Tibial nerve (tissue), 4 donors: ENCODE data around the gene VMAC.

Source experiments
- EP300 ChIP-seq, 2 donors: sonication (generic); formaldehyde crosslinking; IDR thresholded peaks; one replicate each; pipeline ENCODE4 v1.6.1; 2017; ENCODE audit warnings: antibody characterized with exemption in 2 of 2, mild to moderate bottlenecking in 1 of 2
- POLR2A ChIP-seq, 2 donors: fragments of 450-650 bp; IDR thresholded peaks; one replicate each; pipeline ENCODE4 v1.6.1; 2017; ENCODE audit warnings: antibody characterized with exemption in 2 of 2, mild to moderate bottlenecking in 2 of 2, moderate library complexity in 2 of 2
- TF ChIP-seq, protein P1 (sequence below), 5 experiments: fragments of 200-600 bp in 3 of 5; fragments of 450-650 bp in 2 of 5; sonication (generic) in 3 of 5; IDR thresholded peaks; one replicate each; pipeline ENCODE4 v1.5.1; 2016 to 2019; ENCODE audit warnings: antibody characterized with exemption in 5 of 5, mild to moderate bottlenecking in 3 of 5, moderate library complexity in 2 of 5

DNA sequence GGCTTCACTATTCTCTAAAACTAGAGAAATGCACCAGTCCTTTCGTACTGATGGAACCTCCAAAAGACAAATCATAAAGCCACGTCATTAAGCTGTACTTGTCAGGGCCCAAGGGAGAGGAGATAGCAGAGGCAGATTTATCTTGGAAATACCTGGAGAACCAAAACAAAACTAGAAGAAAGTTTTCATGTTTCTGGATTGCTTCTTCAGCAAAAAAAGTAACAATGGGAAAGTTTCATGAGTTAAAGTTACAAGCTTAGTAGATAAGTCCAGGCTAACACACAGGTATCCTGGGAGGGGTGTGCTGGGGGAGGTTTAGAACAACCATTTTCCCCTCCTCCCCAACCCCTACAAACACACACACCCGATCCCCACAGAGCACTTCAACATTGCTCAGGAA is 51.7 kb downstream of the VMAC start:
- TF ChIP-seq EP300 (IDR thresholded peaks at IDR 0.05) (no peak), POLR2A (IDR thresholded peaks at IDR 0.05) (no peak)
- TF ChIP-seq, protein P1, sequence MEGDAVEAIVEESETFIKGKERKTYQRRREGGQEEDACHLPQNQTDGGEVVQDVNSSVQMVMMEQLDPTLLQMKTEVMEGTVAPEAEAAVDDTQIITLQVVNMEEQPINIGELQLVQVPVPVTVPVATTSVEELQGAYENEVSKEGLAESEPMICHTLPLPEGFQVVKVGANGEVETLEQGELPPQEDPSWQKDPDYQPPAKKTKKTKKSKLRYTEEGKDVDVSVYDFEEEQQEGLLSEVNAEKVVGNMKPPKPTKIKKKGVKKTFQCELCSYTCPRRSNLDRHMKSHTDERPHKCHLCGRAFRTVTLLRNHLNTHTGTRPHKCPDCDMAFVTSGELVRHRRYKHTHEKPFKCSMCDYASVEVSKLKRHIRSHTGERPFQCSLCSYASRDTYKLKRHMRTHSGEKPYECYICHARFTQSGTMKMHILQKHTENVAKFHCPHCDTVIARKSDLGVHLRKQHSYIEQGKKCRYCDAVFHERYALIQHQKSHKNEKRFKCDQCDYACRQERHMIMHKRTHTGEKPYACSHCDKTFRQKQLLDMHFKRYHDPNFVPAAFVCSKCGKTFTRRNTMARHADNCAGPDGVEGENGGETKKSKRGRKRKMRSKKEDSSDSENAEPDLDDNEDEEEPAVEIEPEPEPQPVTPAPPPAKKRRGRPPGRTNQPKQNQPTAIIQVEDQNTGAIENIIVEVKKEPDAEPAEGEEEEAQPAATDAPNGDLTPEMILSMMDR (IDR thresholded peaks at IDR 0.05) = no peak
